Stimulated activated naive CD8-positive, alpha-beta T cell treated with anti-CD3 and anti-CD28 coated beads, Interleukin-15, amount 100 ng/mL, for 72 hours (primary cell): ENCODE measurements around the gene NAA35.
A peak's percentile ranks its signal among the peaks of the same experiment; 100 is the strongest.
"Not testable (repeated sequence)": the region's sequence is repeated elsewhere in the genome, so short reads cannot be mapped to it uniquely, and the experiment has no call there.

Experiments used
- ATAC-seq: fragments of 150-1000 bp; cut with Tn5 transposase; 2 replicates; pipeline ENCODE4 v1.10.0; 2021; ENCODE audit warnings: mild to moderate bottlenecking, moderate library complexity
- DNase-seq, 2 donors: peaks; one replicate each; pipeline ENCODE4 v3.0.0; 2021 to 2022
- H3K27ac Mint-ChIP-seq, 2 donors: one replicate each; pipeline ENCODE4 v1.8.0; 2022; ENCODE audit warnings: mild to moderate bottlenecking in 2 of 2, mixed read lengths in 2 of 2, moderate library complexity in 2 of 2
- H3K27me3 Mint-ChIP-seq: one replicate; pipeline ENCODE4 v1.8.0; 2022; ENCODE audit warnings: mixed read lengths
- H3K4me1 Mint-ChIP-seq: one replicate; pipeline ENCODE4 v1.8.0; 2022; ENCODE audit warnings: mild to moderate bottlenecking, mixed read lengths
- H3K4me3 Mint-ChIP-seq, 2 donors: one replicate each; pipeline ENCODE4 v1.8.0; 2022; ENCODE audit warnings: mild to moderate bottlenecking in 2 of 2, mixed read lengths in 2 of 2, moderate library complexity in 1 of 2
- H3K9me3 Mint-ChIP-seq, 2 donors: one replicate each; pipeline ENCODE4 v1.8.0; 2022; ENCODE audit warnings: mixed read lengths in 2 of 2

NAA35 gene

DNA sequence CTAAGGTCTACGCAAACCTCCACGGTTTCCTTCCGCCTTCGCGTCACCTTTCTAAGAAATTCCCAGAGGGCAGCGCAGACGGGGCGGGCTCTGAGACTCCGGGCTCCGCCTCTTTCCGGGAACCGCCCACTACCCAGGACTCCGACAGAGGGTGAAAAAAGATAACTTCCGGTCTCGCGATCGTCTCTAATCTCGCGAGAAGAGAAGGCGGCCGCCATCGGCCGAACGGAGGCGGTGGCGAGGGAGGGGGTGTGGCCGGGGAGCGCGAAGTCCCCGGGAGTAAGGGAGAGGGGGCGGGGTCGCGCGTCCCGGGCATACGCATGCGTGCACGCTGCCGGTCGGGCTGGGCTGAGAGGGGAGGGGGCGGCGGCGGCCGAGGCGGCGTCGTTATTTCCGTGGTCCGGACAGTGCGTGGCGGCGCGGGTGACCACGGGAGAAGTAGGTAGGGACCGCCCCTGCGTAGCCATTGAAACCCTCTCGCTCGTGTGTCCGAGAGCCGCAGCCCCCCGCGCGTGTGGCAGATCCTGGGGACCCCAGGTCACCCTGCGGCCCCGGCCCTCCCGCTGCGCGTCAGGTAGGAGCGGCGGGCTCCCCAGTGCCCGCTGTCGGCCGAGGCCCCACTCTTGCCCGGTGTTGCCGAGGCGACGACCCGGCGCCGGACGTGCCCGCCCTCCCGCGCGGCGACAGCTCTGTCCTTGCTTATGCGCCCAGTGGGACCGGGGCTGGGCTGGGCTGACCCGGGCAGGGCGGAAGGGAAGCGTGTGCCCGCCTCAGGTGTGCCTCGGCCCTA, at the start of gene NAA35:
TSS of gene NAA35 (plus strand) at position 315 of the 790 bp plus-strand sequence. CDS start 1,014 bp downstream, outside the sequence.
- Mint-ChIP-seq H3K27ac (peak within 1 kb of the TSS; percentile 94 to 97), H3K4me1 (peaks cover 12% of the 10 kb centered on the region), H3K9me3 (no peaks in the 10 kb centered on the region), H3K27me3 (no peaks in the 10 kb centered on the region), H3K4me3 (peak within 1 kb of the TSS in 1 of 2 donors; percentile 93)
- DNase-seq = peak; percentile 99
- ATAC-seq = peak; percentile 92

DNA sequence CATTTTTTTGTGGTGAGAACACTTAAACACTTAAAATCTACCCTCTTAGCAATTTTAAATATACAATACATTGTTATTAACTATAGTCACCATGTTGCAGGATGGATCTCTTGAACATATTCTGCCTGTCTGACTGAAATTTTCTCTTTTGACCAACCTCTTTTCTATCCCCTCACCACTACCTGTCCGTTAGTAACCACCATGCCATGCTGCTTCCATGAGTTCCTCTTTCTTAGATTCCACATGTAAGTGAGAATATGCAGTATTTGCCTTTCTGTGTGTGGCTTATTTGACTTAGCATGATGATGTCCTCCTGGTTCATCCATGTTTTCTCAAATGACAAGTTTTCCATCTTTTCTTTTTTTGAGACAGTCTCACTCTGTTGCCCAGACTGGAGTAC, 48.5 kb upstream of the NAA35 start:
- no peak overlapping the region for H3K27ac Mint-ChIP-seq
- peaks cover under 1% of the 10 kb centered on the region for H3K4me1 Mint-ChIP-seq
- no peak for DNase-seq
- H3K27me3 Mint-ChIP-seq = no peaks in the 10 kb centered on the region
- no peak overlapping the region for H3K4me3 Mint-ChIP-seq
- no peak for ATAC-seq
- H3K9me3 Mint-ChIP-seq = peaks cover 5 to 14% of the 10 kb centered on the region in 2 donors

DNA sequence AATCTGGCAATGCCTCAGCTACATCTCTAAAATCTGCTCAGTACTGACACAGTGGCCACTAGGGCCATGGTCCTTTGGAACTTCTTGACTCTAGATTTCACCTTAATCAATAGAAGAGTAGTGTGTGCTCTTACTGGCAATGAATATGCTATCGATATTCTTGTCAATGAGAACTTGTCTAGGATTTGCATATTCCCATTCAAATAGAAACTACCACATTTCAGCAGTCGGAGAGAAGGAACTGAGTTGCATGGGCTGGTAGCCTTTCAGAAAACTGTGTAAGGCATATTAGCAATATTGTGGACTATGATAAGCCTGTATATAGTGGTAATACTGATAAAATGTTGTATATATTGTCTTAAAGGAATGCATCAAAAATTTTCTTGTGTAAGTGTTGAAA, 45.3 kb upstream of the NAA35 start:
- Mint-ChIP-seq H3K4me3 (no peak overlapping the region), H3K27me3 (no peaks in the 10 kb centered on the region), H3K4me1 (peaks cover 11% of the 10 kb centered on the region), H3K27ac (no peak overlapping the region), H3K9me3 (peaks cover 5 to 14% of the 10 kb centered on the region in 2 donors)
- ATAC-seq = no peak
- DNase-seq = no peak

DNA sequence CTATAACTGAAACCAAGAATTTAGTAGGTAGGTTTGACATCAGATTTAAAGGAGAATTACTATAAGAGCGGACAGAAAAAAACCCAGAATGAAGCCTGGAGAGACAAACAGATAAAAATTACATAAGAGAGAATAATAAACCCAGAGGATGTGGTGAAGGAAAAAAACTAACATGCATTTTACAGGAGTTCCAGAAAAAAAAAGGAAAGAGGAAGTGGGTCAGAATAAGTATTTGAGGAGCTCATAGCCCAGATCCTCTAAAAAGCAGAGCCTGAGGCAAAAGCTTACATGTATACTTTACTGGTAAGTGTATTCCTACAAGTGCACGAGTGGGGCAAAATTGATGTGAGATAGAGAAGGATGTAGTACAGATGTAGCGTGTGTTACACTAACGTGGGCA, 43.1 kb upstream of the NAA35 start:
- H3K27me3 Mint-ChIP-seq = peaks cover 6% of the 10 kb centered on the region
- ATAC-seq = no peak
- peaks cover 11% of the 10 kb centered on the region for H3K4me1 Mint-ChIP-seq
- no peaks in the 10 kb centered on the region for H3K9me3 Mint-ChIP-seq
- H3K27ac Mint-ChIP-seq = no peak overlapping the region
- no peak overlapping the region for H3K4me3 Mint-ChIP-seq
- no peak for DNase-seq

DNA sequence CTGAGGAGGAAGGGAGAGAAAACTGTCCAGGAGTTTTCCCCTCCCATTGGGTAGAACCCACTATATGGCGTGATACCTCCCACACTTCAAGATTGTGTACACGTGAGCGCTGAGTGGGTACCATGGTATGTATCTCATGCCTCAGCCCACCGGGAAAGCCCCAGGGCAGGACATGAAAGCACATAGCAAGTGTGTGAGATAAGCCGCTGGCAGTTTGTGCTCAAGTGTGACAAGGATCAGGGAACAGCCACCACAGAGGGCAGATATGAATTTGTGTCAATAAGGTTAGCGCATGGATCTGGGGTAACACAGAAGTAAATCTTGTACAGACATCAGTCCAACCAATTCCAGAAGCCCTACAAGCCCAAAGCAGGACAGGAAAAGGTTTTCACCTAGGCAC, 42.6 kb upstream of the NAA35 start:
- H3K9me3 Mint-ChIP-seq = no peaks in the 10 kb centered on the region
- no peak overlapping the region for H3K4me3 Mint-ChIP-seq
- peaks cover 11% of the 10 kb centered on the region for H3K4me1 Mint-ChIP-seq
- H3K27ac Mint-ChIP-seq = no peak overlapping the region
- DNase-seq (no peak), ATAC-seq (no peak)
- H3K27me3 Mint-ChIP-seq = peaks cover 6% of the 10 kb centered on the region

GRCh38 chr9:85899388-85899787, 41.6 kb upstream of the NAA35 start:
- no peak overlapping the region for H3K27ac Mint-ChIP-seq
- peaks cover 6% of the 10 kb centered on the region for H3K27me3 Mint-ChIP-seq
- H3K9me3 Mint-ChIP-seq = no peaks in the 10 kb centered on the region

GRCh38 chr9:85900504-85901201, 40.3 kb upstream of the NAA35 start:
- peak; percentile 13 to 16 for DNase-seq
- H3K9me3 Mint-ChIP-seq = no peaks in the 10 kb centered on the region
- ATAC-seq = no peak
- H3K4me1 Mint-ChIP-seq = peaks cover 11% of the 10 kb centered on the region
- H3K27me3 Mint-ChIP-seq = peaks cover 6% of the 10 kb centered on the region
- no peak overlapping the region for H3K4me3 Mint-ChIP-seq
- H3K27ac Mint-ChIP-seq = no peak overlapping the region

More at GRCh38 chr9:85899388-85899787, 41.6 kb upstream of the NAA35 start:
- Mint-ChIP-seq H3K4me3 (no peak overlapping the region), H3K4me1 (peaks cover 11% of the 10 kb centered on the region)
- no peak for ATAC-seq
- DNase-seq = no peak

DNA sequence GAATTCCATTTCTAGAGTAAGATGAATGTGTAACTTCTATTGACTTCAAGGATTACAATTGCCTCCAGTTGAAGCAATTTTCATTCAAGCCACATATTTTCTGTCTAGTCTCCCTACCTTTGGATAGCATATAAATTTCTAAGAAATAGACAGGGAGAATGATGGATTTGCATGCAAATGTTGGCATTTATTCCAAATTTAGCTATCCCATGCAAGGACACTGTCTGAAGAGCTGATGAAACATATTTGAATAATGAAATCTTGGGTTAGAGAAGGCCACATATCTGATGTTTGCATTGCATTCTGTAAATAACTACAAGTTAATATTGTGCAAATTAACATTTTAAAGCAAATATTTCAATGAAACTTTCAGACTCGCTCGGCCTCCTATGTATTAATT, 36.0 kb upstream of the NAA35 start:
- Mint-ChIP-seq H3K27ac (no peak overlapping the region), H3K27me3 (peaks cover 6% of the 10 kb centered on the region), H3K9me3 (no peaks in the 10 kb centered on the region), H3K4me1 (no peaks in the 10 kb centered on the region), H3K4me3 (no peak overlapping the region)
- ATAC-seq (no peak), DNase-seq (no peak)

- no peak for DNase-seq
- peaks cover 6% of the 10 kb centered on the region for H3K27me3 Mint-ChIP-seq
- no peak overlapping the region for H3K27ac Mint-ChIP-seq
- no peaks in the 10 kb centered on the region for H3K4me1 Mint-ChIP-seq
- no peak for ATAC-seq
- no peak overlapping the region for H3K4me3 Mint-ChIP-seq
- no peaks in the 10 kb centered on the region for H3K9me3 Mint-ChIP-seq
Observed at GRCh38 chr9:85905957-85906356, 35.0 kb upstream of the NAA35 start.

- H3K9me3 Mint-ChIP-seq = no peaks in the 10 kb centered on the region
- ATAC-seq = no peak
- H3K27ac Mint-ChIP-seq = no peak overlapping the region
- no peak for DNase-seq
- no peak overlapping the region for H3K4me3 Mint-ChIP-seq
- H3K4me1 Mint-ChIP-seq = peaks cover 9% of the 10 kb centered on the region
- H3K27me3 Mint-ChIP-seq = no peaks in the 10 kb centered on the region
Observed at GRCh38 chr9:85909390-85909789, 31.6 kb upstream of the NAA35 start.

DNA sequence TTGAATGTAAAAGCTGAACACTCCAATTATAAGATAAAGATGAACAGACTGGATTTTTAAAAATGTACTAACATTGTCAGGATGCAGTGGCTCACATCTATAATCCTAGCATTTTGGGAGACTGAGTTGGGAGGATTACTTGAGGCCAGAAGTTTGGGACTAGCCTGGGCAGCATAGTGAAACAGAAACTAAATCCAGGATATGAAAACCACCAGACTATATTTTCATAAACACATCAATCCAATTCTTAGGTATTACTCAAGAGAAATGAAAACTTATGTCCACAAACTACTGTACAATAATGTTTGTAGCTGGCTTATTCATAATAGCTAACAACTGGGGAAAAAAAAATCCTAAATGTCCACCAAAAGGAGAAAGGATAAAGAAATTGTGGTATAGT, 26.8 kb upstream of the NAA35 start:
- no peak overlapping the region for H3K4me3 Mint-ChIP-seq
- ATAC-seq (no peak), DNase-seq (no peak)
- no peak overlapping the region for H3K27ac Mint-ChIP-seq
- H3K9me3 Mint-ChIP-seq = peaks cover 0 to 5% of the 10 kb centered on the region in 2 donors
- H3K27me3 Mint-ChIP-seq = no peaks in the 10 kb centered on the region
- peaks cover 14% of the 10 kb centered on the region for H3K4me1 Mint-ChIP-seq

GRCh38 chr9:85917756-85918155, 23.2 kb upstream of the NAA35 start:
- Mint-ChIP-seq H3K4me3 (no peak overlapping the region), H3K27ac (no peak overlapping the region), H3K4me1 (peaks cover 14% of the 10 kb centered on the region), H3K9me3 (peaks cover 0 to 5% of the 10 kb centered on the region in 2 donors), H3K27me3 (no peaks in the 10 kb centered on the region)
- DNase-seq = no peak
- no peak for ATAC-seq

GRCh38 chr9:85925493-85925892, 15.5 kb upstream of the NAA35 start:
- Mint-ChIP-seq H3K4me3 (no peak overlapping the region), H3K4me1 (peaks cover 7% of the 10 kb centered on the region), H3K27ac (no peak overlapping the region), H3K27me3 (peaks cover 16% of the 10 kb centered on the region), H3K9me3 (no peaks in the 10 kb centered on the region)
- no peak for DNase-seq
- ATAC-seq = no peak

- Mint-ChIP-seq H3K9me3 (no peaks in the 10 kb centered on the region), H3K4me1 (peaks cover 7% of the 10 kb centered on the region), H3K27ac (no peak overlapping the region), H3K27me3 (peaks cover 16% of the 10 kb centered on the region), H3K4me3 (no peak overlapping the region)
- ATAC-seq (no peak), DNase-seq (no peak)
Observed at GRCh38 chr9:85927076-85927475, 13.9 kb upstream of the NAA35 start.

GRCh38 chr9:85931495-85931894, 9.5 kb upstream of the NAA35 start:
- no peak overlapping the region for H3K4me3 Mint-ChIP-seq
- H3K9me3 Mint-ChIP-seq = no peaks in the 10 kb centered on the region
- DNase-seq (no peak), ATAC-seq (no peak)
- peaks cover 7% of the 10 kb centered on the region for H3K4me1 Mint-ChIP-seq
- no peak overlapping the region for H3K27ac Mint-ChIP-seq
- peaks cover 16% of the 10 kb centered on the region for H3K27me3 Mint-ChIP-seq

DNA sequence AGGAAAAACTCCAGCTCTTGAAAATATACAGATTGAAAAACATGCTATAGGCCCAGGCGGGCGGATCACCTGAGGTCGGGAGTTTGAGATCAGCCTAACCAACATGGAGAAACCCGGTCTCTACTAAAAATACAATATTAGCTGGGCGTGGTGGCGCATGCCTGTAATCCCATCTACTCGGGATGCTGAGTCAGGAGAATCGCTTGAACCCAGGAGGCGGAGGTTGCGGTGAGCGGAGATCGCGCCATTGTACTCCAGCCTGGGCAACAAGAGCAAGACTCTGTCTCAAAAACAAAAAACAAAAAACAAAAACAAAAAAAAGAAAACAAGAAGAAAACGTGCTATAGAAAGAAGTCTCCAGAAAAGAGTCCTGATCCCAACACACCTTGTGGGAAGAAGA, 5.0 kb upstream of the NAA35 start:
- peaks cover 12% of the 10 kb centered on the region for H3K4me1 Mint-ChIP-seq
- not testable (repeated sequence) for H3K27ac Mint-ChIP-seq, ATAC-seq, H3K9me3 Mint-ChIP-seq, DNase-seq, H3K27me3 Mint-ChIP-seq, H3K4me3 Mint-ChIP-seq
